GM12891 (cell line): ENCODE measurements around the gene SPINT3.

ENCODE experiments used
- POLR2AphosphoS5 ChIP-seq: IDR thresholded peaks from 2 replicates; pipeline ENCODE4 v1.6.1; 2011; ENCODE audit warnings: low read depth, low read length, control low read depth
- POU2F2 ChIP-seq: IDR thresholded peaks from 2 replicates; pipeline ENCODE4 v1.6.1; 2011; ENCODE audit warnings: low read depth, mild to moderate bottlenecking, control low read depth, low read length, moderate library complexity
- TAF1 ChIP-seq: IDR thresholded peaks from 2 replicates; pipeline ENCODE4 v1.6.1; 2011; ENCODE audit warnings: low read depth, low read length, control low read depth

- TF ChIP-seq POU2F2 (no peak), TAF1 (no peak), POLR2AphosphoS5 (no peak)
Observed at GRCh38 chr20:45506398-45506797, 9.0 kb downstream of the SPINT3 start.
